DND-41 (cell line): ENCODE measurements around the gene HEATR3.
A peak's percentile ranks its signal among the peaks of the same experiment; 100 is the strongest.

Experiments
- ATAC-seq: fragments of 200-7000 bp; cut with Tn5 transposase; 3 replicates; pipeline ENCODE4 v1.9.1; 2021; ENCODE audit warnings: low read depth; ENCODE audit not compliant: insufficient read depth
- DNase-seq: peaks from one replicate; pipeline ENCODE4 v3.0.0-alpha.2; 2020
- H2AFZ ChIP-seq: 2 replicates; pipeline ENCODE4 v1.6.0; 2012; ENCODE audit warnings: low read depth, low read length
- H3K27ac ChIP-seq: 2 replicates; pipeline ENCODE4 v1.5.1; 2012; ENCODE audit warnings: low read length, inconsistent platforms
- H3K27me3 ChIP-seq: fragments of 200-600 bp; sonication (generic); 2 replicates; pipeline ENCODE4 v1.6.0; 2012; ENCODE audit warnings: low read length, mild to moderate bottlenecking, inconsistent platforms; ENCODE audit not compliant: insufficient read depth, poor library complexity
- H3K36me3 ChIP-seq: 2 replicates; pipeline ENCODE4 v1.5.1; 2012; ENCODE audit warnings: low read length, inconsistent platforms; ENCODE audit not compliant: insufficient read depth
- H3K4me1 ChIP-seq: 2 replicates; pipeline ENCODE4 v1.5.1; 2012; ENCODE audit warnings: mild to moderate bottlenecking, low read length; ENCODE audit not compliant: insufficient read depth
- H3K4me2 ChIP-seq: 2 replicates; pipeline ENCODE4 v1.6.0; 2012; ENCODE audit warnings: mild to moderate bottlenecking, moderate library complexity, low read length, inconsistent platforms; ENCODE audit not compliant: insufficient read depth
- H3K4me3 ChIP-seq, 2 experiments: fragments of 200-600 bp in 1 of 2; shearing (Covaris generic) in 1 of 2; 2 replicates each; pipeline ENCODE4 v1.5.1; 2012 to 2016; ENCODE audit warnings: inconsistent platforms in 2 of 2, low read length in 2 of 2, mild to moderate bottlenecking in 2 of 2, low read depth in 1 of 2, moderate library complexity in 1 of 2
- H3K79me2 ChIP-seq: 2 replicates; pipeline ENCODE4 v1.6.0; 2012; ENCODE audit warnings: low read length, inconsistent platforms; ENCODE audit not compliant: insufficient read depth
- H3K9ac ChIP-seq: 2 replicates; pipeline ENCODE4 v1.6.0; 2012; ENCODE audit warnings: low read depth, mild to moderate bottlenecking, inconsistent platforms, low read length, moderate library complexity
- H3K9me3 ChIP-seq: 2 replicates; pipeline ENCODE4 v1.5.1; 2012; ENCODE audit warnings: low read length, moderate library complexity, mild to moderate bottlenecking, inconsistent platforms; ENCODE audit not compliant: insufficient read depth, severe bottlenecking
- H4K20me1 ChIP-seq: 2 replicates; pipeline ENCODE4 v1.6.0; 2012; ENCODE audit warnings: low read length; ENCODE audit not compliant: insufficient read depth
- EZH2 ChIP-seq: IDR thresholded peaks from 3 replicates; pipeline ENCODE4 v1.6.1; 2012; ENCODE audit warnings: borderline replicate concordance, low read depth, mild to moderate bottlenecking, moderate library complexity, low read length, inconsistent platforms; ENCODE audit not compliant: severe bottlenecking
- TF ChIP-seq, protein P1 (sequence below): IDR thresholded peaks from 2 replicates; pipeline ENCODE4 v1.5.1; 2012; ENCODE audit warnings: borderline replicate concordance, low read length, moderate library complexity, mild to moderate bottlenecking; ENCODE audit not compliant: poor library complexity, severe bottlenecking; ENCODE audit errors: extremely low read depth

The HEATR3 gene

GRCh38 chr16:50151756-50152155 lies 86.0 kb downstream of the HEATR3 start:
- peaks cover 26% of the 10 kb centered on the region for H4K20me1 ChIP-seq
- peak overlapping the region; percentile 89 for H3K9ac ChIP-seq
- H3K79me2 ChIP-seq, result peaks cover 29% of the 10 kb centered on the region
- H3K36me3 ChIP-seq, result no peaks in the 10 kb centered on the region; the same call in 1 of the 2 replicates
- H3K4me2 ChIP-seq, result peak overlapping the region; percentile 77
- no peaks in the 10 kb centered on the region for H3K27me3 ChIP-seq
- peak overlapping the region; percentile 85 for H2AFZ ChIP-seq
- DNase-seq (no peak), ATAC-seq (no peak)
- no peaks in the 10 kb centered on the region for H3K9me3 ChIP-seq
- TF ChIP-seq, protein P1, sequence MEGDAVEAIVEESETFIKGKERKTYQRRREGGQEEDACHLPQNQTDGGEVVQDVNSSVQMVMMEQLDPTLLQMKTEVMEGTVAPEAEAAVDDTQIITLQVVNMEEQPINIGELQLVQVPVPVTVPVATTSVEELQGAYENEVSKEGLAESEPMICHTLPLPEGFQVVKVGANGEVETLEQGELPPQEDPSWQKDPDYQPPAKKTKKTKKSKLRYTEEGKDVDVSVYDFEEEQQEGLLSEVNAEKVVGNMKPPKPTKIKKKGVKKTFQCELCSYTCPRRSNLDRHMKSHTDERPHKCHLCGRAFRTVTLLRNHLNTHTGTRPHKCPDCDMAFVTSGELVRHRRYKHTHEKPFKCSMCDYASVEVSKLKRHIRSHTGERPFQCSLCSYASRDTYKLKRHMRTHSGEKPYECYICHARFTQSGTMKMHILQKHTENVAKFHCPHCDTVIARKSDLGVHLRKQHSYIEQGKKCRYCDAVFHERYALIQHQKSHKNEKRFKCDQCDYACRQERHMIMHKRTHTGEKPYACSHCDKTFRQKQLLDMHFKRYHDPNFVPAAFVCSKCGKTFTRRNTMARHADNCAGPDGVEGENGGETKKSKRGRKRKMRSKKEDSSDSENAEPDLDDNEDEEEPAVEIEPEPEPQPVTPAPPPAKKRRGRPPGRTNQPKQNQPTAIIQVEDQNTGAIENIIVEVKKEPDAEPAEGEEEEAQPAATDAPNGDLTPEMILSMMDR, result no peak
- H3K4me3 ChIP-seq, result peak overlapping the region in 1 of 2 experiments; percentile 82; a peak in 2 of 4 replicates
- peaks cover 38% of the 10 kb centered on the region for H3K4me1 ChIP-seq
- peak overlapping the region; percentile 99; the same call in 1 of the 2 replicates for H3K27ac ChIP-seq

- DNase-seq, result no peak
- Histone ChIP-seq H3K79me2 (peaks cover 35% of the 10 kb centered on the region), H3K4me2 (peak overlapping the region; percentile 77), H4K20me1 (peaks cover 31% of the 10 kb centered on the region), H3K27me3 (no peaks in the 10 kb centered on the region), H2AFZ (peak overlapping the region; percentile 85), H3K4me3 (peak overlapping the region; percentile 51 to 82; a peak in 3 of 4 replicates), H3K4me1 (peaks cover 38% of the 10 kb centered on the region), H3K27ac (peak overlapping the region; percentile 99), H3K9ac (peak overlapping the region; percentile 89), H3K36me3 (no peaks in the 10 kb centered on the region; the same call in none of the 2 replicates), H3K9me3 (no peaks in the 10 kb centered on the region)
- no peak for TF ChIP-seq EZH2
- TF ChIP-seq, protein P1, result no peak
- peak; percentile 59 for ATAC-seq
Measured at GRCh38 chr16:50152351-50152806, 86.6 kb downstream of the HEATR3 start.

DNA sequence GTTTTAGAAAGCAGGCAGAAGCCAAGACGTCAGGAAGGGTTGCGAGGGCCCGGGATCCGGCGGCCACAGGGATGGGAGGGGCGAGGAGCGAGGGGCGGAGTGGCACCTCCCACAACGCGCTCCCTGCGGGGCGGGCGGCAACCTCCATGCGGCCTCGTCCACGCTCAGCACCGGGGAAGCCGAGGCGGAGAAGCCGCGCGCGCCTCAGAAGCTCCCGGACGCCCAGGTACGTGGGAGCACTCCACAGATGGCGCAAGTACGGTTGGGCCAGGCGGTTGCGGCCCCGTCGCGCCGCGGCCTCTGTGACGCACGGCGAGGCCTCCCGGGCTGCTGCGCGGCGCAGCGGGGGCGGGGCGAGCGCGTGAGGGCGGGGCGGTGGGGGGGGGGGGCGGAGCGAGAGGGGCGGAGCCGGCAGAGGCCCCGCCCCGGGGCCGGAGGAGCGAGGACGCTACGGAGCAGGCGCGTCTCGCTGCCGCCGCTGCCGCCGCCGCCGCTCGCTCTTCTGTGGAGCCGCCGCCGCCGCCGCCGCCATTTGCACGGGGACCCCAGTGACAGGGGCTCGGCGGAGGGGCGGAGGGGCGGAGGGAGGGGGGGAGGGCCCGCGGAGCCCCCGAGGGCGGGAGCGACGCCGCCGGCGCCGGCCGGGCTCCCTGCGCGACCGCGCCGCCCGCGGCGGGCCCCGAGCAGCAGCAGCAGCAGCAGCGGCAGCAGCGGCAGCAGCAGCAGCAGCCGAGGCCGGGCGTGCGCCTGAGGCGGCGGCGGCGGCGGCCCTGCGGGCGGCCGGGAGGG lies 87.2 kb downstream of the HEATR3 start, which contains the start of gene TENT4B:
Gene TENT4B, plus strand, starts transcription at position 500 of the 789 bp plus-strand sequence. CDS start 316 bp downstream, outside the sequence.
- H3K79me2 ChIP-seq, result peaks cover 42% of the 10 kb centered on the region
- peak within 1 kb of the TSS; percentile 90 for H3K4me2 ChIP-seq
- H3K9ac ChIP-seq, result peak within 1 kb of the TSS; percentile 89
- peak; percentile 74 for ATAC-seq
- no peaks in the 10 kb centered on the region for H3K9me3 ChIP-seq
- peak; percentile 88 for DNase-seq
- H3K36me3 ChIP-seq, result no peaks in the 10 kb centered on the region; the same call in none of the 2 replicates
- peak within 1 kb of the TSS; percentile 82 to 86; a peak in 3 of 4 replicates for H3K4me3 ChIP-seq
- H3K27ac ChIP-seq, result peak within 1 kb of the TSS; percentile 99
- TF ChIP-seq, protein P1, result no peak
- TF ChIP-seq EZH2, result no peak
- peak within 1 kb of the TSS; percentile 85 for H2AFZ ChIP-seq
- peaks cover 36% of the 10 kb centered on the region for H4K20me1 ChIP-seq
- peaks cover 38% of the 10 kb centered on the region for H3K4me1 ChIP-seq
- H3K27me3 ChIP-seq, result no peaks in the 10 kb centered on the region
